ENCODE results near the gene ASCL1. TPM values are rescaled to one million over a fixed set of nuclear protein-coding genes. Genes with fewer than 3 reads are reported as not detected.

The ASCL1 gene
- total RNA-seq, 1 experiment from 2014 or later: not detected

DNA sequence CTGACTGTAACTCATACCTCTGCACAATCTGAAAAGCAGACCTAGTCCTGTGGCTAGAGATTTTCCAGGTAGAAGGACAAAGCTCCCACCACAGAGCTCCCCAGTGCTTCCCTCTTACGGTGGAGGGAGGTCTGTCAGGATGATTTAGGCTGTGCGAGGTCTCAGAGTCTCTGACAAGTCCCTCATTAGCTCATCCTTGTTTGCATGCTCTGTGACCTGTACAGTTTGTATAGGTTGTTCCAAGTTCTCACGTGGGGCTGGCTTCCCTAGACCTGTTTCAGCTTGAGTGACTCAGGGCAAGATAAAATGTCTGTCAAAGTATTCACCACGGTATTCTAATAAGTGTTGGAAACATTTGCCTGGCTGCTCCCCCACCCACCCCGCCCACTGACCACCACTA is 34.8 kb downstream of the ASCL1 start:
- H3K27ac ChIP-seq (ENCODE audit: low read depth, low read length, poor library complexity, severe bottlenecking): no peak overlapping the region
- H3K36me3 ChIP-seq (ENCODE audit: insufficient read depth, low read length, poor library complexity, severe bottlenecking): no peaks in the 10 kb centered on the region
- H3K9me3 ChIP-seq (ENCODE audit: low read depth, low read length, poor library complexity, severe bottlenecking): no peaks in the 10 kb centered on the region
- DNase-seq (ENCODE audit: low spot score): no peak
- ChIA-PET CTCF (no interaction called here), POLR2A (ENCODE audit: low non-redundant PET) (no interaction called here)
- TF ChIP-seq CTCF (conservative IDR thresholded peaks at IDR 0.05; ENCODE audit: low read depth, low read length) (no peak), EZH2 (IDR thresholded peaks at IDR 0.05; ENCODE audit: borderline replicate concordance, low read depth, low read length, poor library complexity, severe bottlenecking) (no peak)
- no peaks in the 10 kb centered on the region for H3K27me3 ChIP-seq (replicated peaks; ENCODE audit: insufficient read depth, low read depth, low read length, poor library complexity)
- BruUV-seq (replicated peaks): no TSS peak
- H3K4me1 ChIP-seq (ENCODE audit: insufficient read depth, low read length, poor library complexity, severe bottlenecking): no peaks in the 10 kb centered on the region
- intact Hi-C loops (cut with micrococcal nuclease; ENCODE audit: unreplicated experiment): no loop called here
- no peak overlapping the region for H3K4me3 ChIP-seq (ENCODE audit: low read depth, low read length, poor library complexity, severe bottlenecking)

DNA sequence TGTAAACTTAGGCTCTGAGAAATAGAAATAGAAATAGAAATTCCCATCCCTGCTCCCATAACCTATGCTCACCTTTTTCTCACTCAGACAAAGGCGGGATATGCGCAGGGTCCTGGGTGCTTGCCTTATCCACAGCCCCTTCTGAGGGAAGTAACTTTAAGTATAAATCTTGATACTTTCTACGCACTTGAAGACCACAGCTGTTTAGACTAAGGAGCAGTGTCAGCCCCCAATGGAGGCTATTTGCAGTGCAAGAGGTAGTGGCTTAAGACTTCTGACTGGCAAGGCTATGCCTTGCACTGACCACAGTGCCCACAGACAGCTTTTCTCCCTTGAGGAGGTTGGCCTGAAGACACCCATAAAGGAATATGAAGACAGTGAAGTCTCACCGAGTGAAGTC is 35.2 kb downstream of the ASCL1 start:
- intact Hi-C loops (cut with micrococcal nuclease; ENCODE audit: unreplicated experiment): no loop called here
- ChIA-PET CTCF (no interaction called here), POLR2A (ENCODE audit: low non-redundant PET) (no interaction called here)
- TF ChIP-seq CTCF (conservative IDR thresholded peaks at IDR 0.05; ENCODE audit: low read depth, low read length): no peak
- no peak for TF ChIP-seq EZH2 (IDR thresholded peaks at IDR 0.05; ENCODE audit: borderline replicate concordance, low read depth, low read length, poor library complexity, severe bottlenecking)
- no peaks in the 10 kb centered on the region for H3K36me3 ChIP-seq (ENCODE audit: insufficient read depth, low read length, poor library complexity, severe bottlenecking)
- BruUV-seq (replicated peaks): no TSS peak
- H3K27me3 ChIP-seq (replicated peaks; ENCODE audit: insufficient read depth, low read depth, low read length, poor library complexity): no peaks in the 10 kb centered on the region
- H3K27ac ChIP-seq (ENCODE audit: low read depth, low read length, poor library complexity, severe bottlenecking): no peak overlapping the region
- no peak overlapping the region for H3K4me3 ChIP-seq (ENCODE audit: low read depth, low read length, poor library complexity, severe bottlenecking)
- no peaks in the 10 kb centered on the region for H3K4me1 ChIP-seq (ENCODE audit: insufficient read depth, low read length, poor library complexity, severe bottlenecking)
- H3K9me3 ChIP-seq (ENCODE audit: low read depth, low read length, poor library complexity, severe bottlenecking): no peaks in the 10 kb centered on the region
- no peak for DNase-seq (ENCODE audit: low spot score)

GRCh38 chr12:102993537-102993936 is 36.1 kb downstream of the ASCL1 start:
- Histone ChIP-seq H3K36me3 (ENCODE audit: insufficient read depth, low read length, poor library complexity, severe bottlenecking) (no peaks in the 10 kb centered on the region), H3K4me1 (ENCODE audit: insufficient read depth, low read length, poor library complexity, severe bottlenecking) (no peaks in the 10 kb centered on the region), H3K27ac (ENCODE audit: low read depth, low read length, poor library complexity, severe bottlenecking) (no peak overlapping the region), H3K27me3 (replicated peaks; ENCODE audit: insufficient read depth, low read depth, low read length, poor library complexity) (no peaks in the 10 kb centered on the region), H3K9me3 (ENCODE audit: low read depth, low read length, poor library complexity, severe bottlenecking) (no peaks in the 10 kb centered on the region), H3K4me3 (ENCODE audit: low read depth, low read length, poor library complexity, severe bottlenecking) (no peak overlapping the region)
- ChIA-PET CTCF (no interaction called here), POLR2A (ENCODE audit: low non-redundant PET) (no interaction called here)
- intact Hi-C loops (cut with micrococcal nuclease; ENCODE audit: unreplicated experiment): no loop called here
- DNase-seq (ENCODE audit: low spot score): no peak
- no TSS peak for BruUV-seq (replicated peaks)
- TF ChIP-seq CTCF (conservative IDR thresholded peaks at IDR 0.05; ENCODE audit: low read depth, low read length) (no peak), EZH2 (IDR thresholded peaks at IDR 0.05; ENCODE audit: borderline replicate concordance, low read depth, low read length, poor library complexity, severe bottlenecking) (no peak)
